ENCODE data around the gene SIGLEC1.

The SIGLEC1 gene

GRCh38 chr20:3751675-3752385 lies 39.4 kb upstream of the SIGLEC1 start:
- in situ Hi-C loops (cut with HindIII; ENCODE audit: low pct_unique_long_range_greater_than_20kb, low sequenced_read_pairs): no loop called here
- TF ChIP-seq JUND (IDR thresholded peaks at IDR 0.05; ENCODE audit: low read depth): no peak
- no peak for DNase-seq (ENCODE audit: low read depth in 1 of 2, low spot score in 1 of 2)

- DNase-seq (ENCODE audit: low read depth in 1 of 2, low spot score in 1 of 2): no peak
- no peak for TF ChIP-seq JUND (IDR thresholded peaks at IDR 0.05; ENCODE audit: low read depth)
- in situ Hi-C loops (cut with HindIII; ENCODE audit: low pct_unique_long_range_greater_than_20kb, low sequenced_read_pairs): no loop called here
Measured at GRCh38 chr20:3751305-3751674, 38.9 kb upstream of the SIGLEC1 start.

GRCh38 chr20:3749689-3750531 lies 37.5 kb upstream of the SIGLEC1 start:
- in situ Hi-C loops (cut with HindIII; ENCODE audit: low pct_unique_long_range_greater_than_20kb, low sequenced_read_pairs): no loop called here
- TF ChIP-seq JUND (IDR thresholded peaks at IDR 0.05; ENCODE audit: low read depth): no peak
- no peak for DNase-seq (ENCODE audit: low read depth in 1 of 2, low spot score in 1 of 2)

GRCh38 chr20:3749087-3749688 lies 36.8 kb upstream of the SIGLEC1 start:
- DNase-seq (ENCODE audit: low read depth in 1 of 2, low spot score in 1 of 2): no peak

GRCh38 chr20:3748073-3748472 lies 35.7 kb upstream of the SIGLEC1 start:
- in situ Hi-C loops (cut with HindIII; ENCODE audit: low pct_unique_long_range_greater_than_20kb, low sequenced_read_pairs): no loop called here
- TF ChIP-seq JUND (IDR thresholded peaks at IDR 0.05; ENCODE audit: low read depth): no peak
- no peak for DNase-seq (ENCODE audit: low read depth in 1 of 2, low spot score in 1 of 2)

More at GRCh38 chr20:3749087-3749688, 36.8 kb upstream of the SIGLEC1 start:
- TF ChIP-seq JUND (IDR thresholded peaks at IDR 0.05; ENCODE audit: low read depth): no peak
- in situ Hi-C loops (cut with HindIII; ENCODE audit: low pct_unique_long_range_greater_than_20kb, low sequenced_read_pairs): no loop called here

- in situ Hi-C loops (cut with HindIII; ENCODE audit: low pct_unique_long_range_greater_than_20kb, low sequenced_read_pairs): no loop called here
- DNase-seq (ENCODE audit: low read depth in 1 of 2, low spot score in 1 of 2): no peak
- no peak for TF ChIP-seq JUND (IDR thresholded peaks at IDR 0.05; ENCODE audit: low read depth)
Measured at GRCh38 chr20:3747471-3747870, 35.1 kb upstream of the SIGLEC1 start.

- in situ Hi-C loops (cut with HindIII; ENCODE audit: low pct_unique_long_range_greater_than_20kb, low sequenced_read_pairs): no loop called here
- no peak for DNase-seq (ENCODE audit: low read depth in 1 of 2, low spot score in 1 of 2)
- TF ChIP-seq JUND (IDR thresholded peaks at IDR 0.05; ENCODE audit: low read depth): no peak
Measured at GRCh38 chr20:3745686-3746173, 33.3 kb upstream of the SIGLEC1 start.

- DNase-seq (ENCODE audit: low read depth in 1 of 2, low spot score in 1 of 2): peak; percentile 95 to 96
- in situ Hi-C loops (cut with HindIII; ENCODE audit: low pct_unique_long_range_greater_than_20kb, low sequenced_read_pairs): no loop called here
- TF ChIP-seq JUND (IDR thresholded peaks at IDR 0.05; ENCODE audit: low read depth): no peak
Measured at GRCh38 chr20:3744806-3745685, 32.6 kb upstream of the SIGLEC1 start.

GRCh38 chr20:3744037-3744436 lies 31.6 kb upstream of the SIGLEC1 start:
- no peak for DNase-seq (ENCODE audit: low read depth in 1 of 2, low spot score in 1 of 2)
- in situ Hi-C loops (cut with HindIII; ENCODE audit: low pct_unique_long_range_greater_than_20kb, low sequenced_read_pairs): no loop called here
- TF ChIP-seq JUND (IDR thresholded peaks at IDR 0.05; ENCODE audit: low read depth): no peak

- no peak for TF ChIP-seq JUND (IDR thresholded peaks at IDR 0.05; ENCODE audit: low read depth)
- DNase-seq (ENCODE audit: low read depth in 1 of 2, low spot score in 1 of 2): no peak
- in situ Hi-C loops (cut with HindIII; ENCODE audit: low pct_unique_long_range_greater_than_20kb, low sequenced_read_pairs): no loop called here
Measured at GRCh38 chr20:3743251-3743650, 30.9 kb upstream of the SIGLEC1 start.

- no peak for TF ChIP-seq JUND (IDR thresholded peaks at IDR 0.05; ENCODE audit: low read depth)
- in situ Hi-C loops (cut with HindIII; ENCODE audit: low pct_unique_long_range_greater_than_20kb, low sequenced_read_pairs): no loop called here
- no peak for DNase-seq (ENCODE audit: low read depth in 1 of 2, low spot score in 1 of 2)
Measured at GRCh38 chr20:3741836-3742458, 29.5 kb upstream of the SIGLEC1 start.

Data from T47D (cell line).